HEK293 (cell line): ENCODE results near the gene IDH3A.

Source experiments
- CTCF ChIA-PET: fragments of 350-600 bp; formaldehyde crosslinking; extraction: SDS; loops from one replicate; lab custom pipeline; 2021; ENCODE audit warnings: antibody characterized with exemption; lab: Yijun Ruan, JAX
- POLR2A ChIA-PET: fragments of 300-600 bp; formaldehyde crosslinking; extraction: SDS; loops from one replicate; lab custom pipeline; 2020; ENCODE audit warnings: antibody characterized with exemption, inconsistent platforms; lab: Yijun Ruan, JAX
- H3K27ac ChIP-seq: fragments of 200-500 bp; sonication (Bioruptor generic); 2 replicates; pipeline ENCODE4 v1.5.1; 2014; ENCODE audit warnings: low read depth, low read length, control low read depth, inconsistent platforms; ENCODE audit errors: extremely low read depth
- H3K36me3 ChIP-seq, 2 experiments: fragments of 200-500 bp in 1 of 2; sonication (Bioruptor generic) in 1 of 2; 1 replicate in 1 of 2; 2 replicates in 1 of 2; pipeline ENCODE4 v1.5.1; 2014 to 2017; ENCODE audit warnings: inconsistent platforms in 2 of 2, low read length in 2 of 2; ENCODE audit not compliant: control insufficient read depth in 2 of 2, insufficient read depth in 1 of 2
- H3K4me1 ChIP-seq: fragments of 200-500 bp; sonication (Bioruptor generic); 2 replicates; pipeline ENCODE4 v1.5.1; 2014; ENCODE audit warnings: mild to moderate bottlenecking, low read length, inconsistent platforms; ENCODE audit not compliant: control insufficient read depth, insufficient read depth
- H3K4me3 ChIP-seq: 2 replicates; pipeline ENCODE4 v1.5.1; 2011; ENCODE audit warnings: low read depth, mild to moderate bottlenecking, control low read depth, low read length, moderate library complexity
- H3K9me3 ChIP-seq: fragments of 200-500 bp; sonication (Bioruptor generic); 2 replicates; pipeline ENCODE4 v1.5.1; 2014; ENCODE audit warnings: low read depth, low read length, inconsistent platforms; ENCODE audit not compliant: control insufficient read depth, insufficient read depth
- FEZF1 ChIP-seq: fragments of 450-650 bp; formaldehyde crosslinking; IDR thresholded peaks from 2 replicates; pipeline ENCODE4 v1.5.1; 2016; ENCODE audit warnings: missing biosample characterization, missing genetic modification characterization
- GFI1B ChIP-seq: fragments of 450-650 bp; formaldehyde crosslinking; IDR thresholded peaks from 2 replicates; pipeline ENCODE4 v1.5.1; 2016; ENCODE audit warnings: missing biosample characterization, missing genetic modification characterization
- GLIS1 ChIP-seq: fragments of 450-650 bp; formaldehyde crosslinking; IDR thresholded peaks from 2 replicates; pipeline ENCODE4 v1.5.1; 2016; ENCODE audit warnings: missing biosample characterization, missing genetic modification characterization
- GLIS2 ChIP-seq: fragments of 450-650 bp; formaldehyde crosslinking; IDR thresholded peaks from 2 replicates; pipeline ENCODE4 v1.5.1; 2016; ENCODE audit warnings: missing biosample characterization, missing genetic modification characterization
- MZF1 ChIP-seq: fragments of 450-650 bp; formaldehyde crosslinking; IDR thresholded peaks from 2 replicates; pipeline ENCODE4 v1.5.1; 2017; ENCODE audit warnings: missing biosample characterization, missing genetic modification characterization, borderline replicate concordance
- SALL2 ChIP-seq: fragments of 450-650 bp; formaldehyde crosslinking; IDR thresholded peaks from 2 replicates; pipeline ENCODE4 v1.5.0; 2017; ENCODE audit warnings: missing biosample characterization, mild to moderate bottlenecking, missing genetic modification characterization, borderline replicate concordance
- ZFHX2 ChIP-seq: fragments of 450-650 bp; formaldehyde crosslinking; conservative IDR thresholded peaks from 2 replicates; pipeline ENCODE4 v1.5.1; 2016; ENCODE audit warnings: missing biosample characterization, missing genetic modification characterization
- ZFP41 ChIP-seq: fragments of 450-650 bp; formaldehyde crosslinking; IDR thresholded peaks from 2 replicates; pipeline ENCODE4 v1.5.1; 2016; ENCODE audit warnings: missing biosample characterization, missing genetic modification characterization, borderline replicate concordance
- ZNF132 ChIP-seq: fragments of 450-650 bp; formaldehyde crosslinking; IDR thresholded peaks from 2 replicates; pipeline ENCODE4 v1.5.1; 2017; ENCODE audit warnings: missing biosample characterization, missing genetic modification characterization, borderline replicate concordance
- ZNF169 ChIP-seq: fragments of 450-650 bp; formaldehyde crosslinking; IDR thresholded peaks from 2 replicates; pipeline ENCODE4 v1.5.1; 2016; ENCODE audit warnings: missing biosample characterization, missing genetic modification characterization
- ZNF239 ChIP-seq: fragments of 450-650 bp; formaldehyde crosslinking; IDR thresholded peaks from 2 replicates; pipeline ENCODE4 v1.5.1; 2016; ENCODE audit warnings: missing biosample characterization, missing genetic modification characterization
- ZNF37A ChIP-seq: fragments of 450-650 bp; IDR thresholded peaks from 2 replicates; pipeline ENCODE4 v1.5.1; 2018; ENCODE audit warnings: missing biosample characterization, missing genetic modification characterization
- ZNF394 ChIP-seq: fragments of 450-650 bp; formaldehyde crosslinking; IDR thresholded peaks from 2 replicates; pipeline ENCODE4 v1.5.1; 2016; ENCODE audit warnings: missing biosample characterization, missing genetic modification characterization, mild to moderate bottlenecking, moderate library complexity, borderline replicate concordance
- ZNF416 ChIP-seq: fragments of 450-650 bp; formaldehyde crosslinking; IDR thresholded peaks from 2 replicates; pipeline ENCODE4 v1.5.1; 2016; ENCODE audit warnings: missing biosample characterization, missing genetic modification characterization
- ZNF514 ChIP-seq: fragments of 450-650 bp; formaldehyde crosslinking; IDR thresholded peaks from 2 replicates; pipeline ENCODE4 v1.5.1; 2016; ENCODE audit warnings: missing biosample characterization, missing genetic modification characterization
- ZNF521 ChIP-seq: fragments of 450-650 bp; formaldehyde crosslinking; IDR thresholded peaks from 2 replicates; pipeline ENCODE4 v1.5.1; 2017; ENCODE audit warnings: missing biosample characterization, mild to moderate bottlenecking, missing genetic modification characterization
- ZNF561 ChIP-seq: fragments of 450-650 bp; IDR thresholded peaks from 2 replicates; pipeline ENCODE4 v1.5.1; 2018; ENCODE audit warnings: missing biosample characterization, missing genetic modification characterization, borderline replicate concordance
- ZNF585B ChIP-seq: fragments of 450-650 bp; formaldehyde crosslinking; IDR thresholded peaks from 2 replicates; pipeline ENCODE4 v1.5.1; 2016; ENCODE audit warnings: missing biosample characterization, missing genetic modification characterization
- ZNF629 ChIP-seq: fragments of 450-650 bp; formaldehyde crosslinking; IDR thresholded peaks from 2 replicates; pipeline ENCODE4 v1.5.1; 2017; ENCODE audit warnings: missing biosample characterization, missing genetic modification characterization
- ZNF658 ChIP-seq: fragments of 450-650 bp; formaldehyde crosslinking; IDR thresholded peaks from 2 replicates; pipeline ENCODE4; 2016; ENCODE audit warnings: missing biosample characterization, missing genetic modification characterization
- ZNF791 ChIP-seq: fragments of 450-650 bp; formaldehyde crosslinking; IDR thresholded peaks from 2 replicates; pipeline ENCODE4 v1.5.1; 2016; ENCODE audit warnings: missing biosample characterization, missing genetic modification characterization
- ZSCAN16 ChIP-seq: fragments of 450-650 bp; formaldehyde crosslinking; IDR thresholded peaks from 2 replicates; pipeline ENCODE4 v1.5.1; 2016; ENCODE audit warnings: missing biosample characterization, missing genetic modification characterization
- TF ChIP-seq, protein P1 (sequence below): fragments of 450-650 bp; formaldehyde crosslinking; IDR thresholded peaks from 2 replicates; pipeline ENCODE4 v1.5.1; 2016; ENCODE audit warnings: missing biosample characterization, missing genetic modification characterization
- TF ChIP-seq, protein P2 (sequence below): fragments of 450-650 bp; formaldehyde crosslinking; IDR thresholded peaks from 2 replicates; pipeline ENCODE4 v1.5.1; 2016; ENCODE audit warnings: missing biosample characterization, missing genetic modification characterization
- TF ChIP-seq, protein P3 (sequence below): fragments of 450-650 bp; formaldehyde crosslinking; IDR thresholded peaks from 2 replicates; pipeline ENCODE4 v1.5.1; 2017; ENCODE audit warnings: missing biosample characterization, missing genetic modification characterization
- TF ChIP-seq, protein P4 (sequence below): fragments of 450-650 bp; formaldehyde crosslinking; IDR thresholded peaks from 2 replicates; pipeline ENCODE4 v1.5.1; 2016; ENCODE audit warnings: missing biosample characterization, missing genetic modification characterization
- TF ChIP-seq, protein P5 (sequence below): fragments of 450-650 bp; formaldehyde crosslinking; IDR thresholded peaks from 2 replicates; pipeline ENCODE4 v1.5.0; 2017; ENCODE audit warnings: missing biosample characterization, missing genetic modification characterization, borderline replicate concordance

IDH3A gene

DNA sequence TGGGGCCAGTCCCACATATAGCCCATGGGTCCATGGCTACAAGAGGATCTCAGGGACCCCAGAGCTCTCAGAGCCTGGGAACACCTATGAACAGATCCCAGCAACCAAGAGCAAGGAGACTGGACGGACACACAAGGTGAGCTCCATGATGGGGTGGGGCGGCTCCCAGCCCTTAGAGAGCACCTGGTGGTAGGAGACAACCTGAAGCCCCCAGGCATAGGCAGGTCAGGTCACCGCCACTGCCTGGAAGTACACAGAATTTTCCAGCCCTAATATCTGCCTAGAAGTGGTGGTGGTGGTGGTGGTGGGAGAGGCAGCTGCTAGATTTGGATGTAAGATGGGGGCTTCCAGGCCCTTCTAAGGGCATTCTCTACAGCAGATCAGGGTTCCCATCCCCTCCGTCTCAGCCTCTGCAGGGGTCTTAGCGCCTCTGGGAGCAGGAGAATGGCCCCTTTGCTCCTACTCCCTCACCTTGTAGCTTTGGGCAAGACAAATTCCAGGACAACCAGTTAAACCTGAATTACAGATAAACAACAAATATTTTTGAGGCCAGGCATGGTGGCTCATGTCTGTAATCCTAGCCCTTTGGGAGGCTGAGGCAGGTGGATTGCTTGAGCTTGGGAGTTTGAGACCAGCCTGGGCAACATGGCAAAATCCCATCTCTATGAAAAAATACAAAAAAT lies 47.6 kb upstream of the IDH3A start:
- Histone ChIP-seq H3K9me3 (no peaks in the 10 kb centered on the region), H3K4me1 (no peaks in the 10 kb centered on the region), H3K27ac (no peak overlapping the region), H3K36me3 (peaks cover 0 to 4% of the 10 kb centered on the region in 2 experiments; a peak in 1 of 3 replicates), H3K4me3 (no peak overlapping the region)
- TF ChIP-seq, protein P1, sequence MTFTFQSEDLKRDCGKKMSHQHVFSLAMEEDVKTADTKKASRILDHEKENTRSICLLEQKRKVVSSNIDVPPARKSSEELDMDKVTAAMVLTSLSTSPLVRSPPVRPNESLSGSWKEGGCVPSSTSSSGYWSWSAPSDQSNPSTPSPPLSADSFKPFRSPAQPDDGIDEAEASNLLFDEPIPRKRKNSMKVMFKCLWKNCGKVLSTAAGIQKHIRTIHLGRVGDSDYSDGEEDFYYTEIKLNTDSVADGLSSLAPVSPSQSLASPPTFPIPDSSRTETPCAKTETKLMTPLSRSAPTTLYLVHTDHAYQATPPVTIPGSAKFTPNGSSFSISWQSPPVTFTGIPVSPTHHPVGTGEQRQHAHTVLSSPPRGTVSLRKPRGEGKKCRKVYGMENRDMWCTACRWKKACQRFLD (tag by site-specific recombination) = no peak
- TF ChIP-seq ZNF585B (tag by site-specific recombination) = no peak
- TF ChIP-seq, protein P2, sequence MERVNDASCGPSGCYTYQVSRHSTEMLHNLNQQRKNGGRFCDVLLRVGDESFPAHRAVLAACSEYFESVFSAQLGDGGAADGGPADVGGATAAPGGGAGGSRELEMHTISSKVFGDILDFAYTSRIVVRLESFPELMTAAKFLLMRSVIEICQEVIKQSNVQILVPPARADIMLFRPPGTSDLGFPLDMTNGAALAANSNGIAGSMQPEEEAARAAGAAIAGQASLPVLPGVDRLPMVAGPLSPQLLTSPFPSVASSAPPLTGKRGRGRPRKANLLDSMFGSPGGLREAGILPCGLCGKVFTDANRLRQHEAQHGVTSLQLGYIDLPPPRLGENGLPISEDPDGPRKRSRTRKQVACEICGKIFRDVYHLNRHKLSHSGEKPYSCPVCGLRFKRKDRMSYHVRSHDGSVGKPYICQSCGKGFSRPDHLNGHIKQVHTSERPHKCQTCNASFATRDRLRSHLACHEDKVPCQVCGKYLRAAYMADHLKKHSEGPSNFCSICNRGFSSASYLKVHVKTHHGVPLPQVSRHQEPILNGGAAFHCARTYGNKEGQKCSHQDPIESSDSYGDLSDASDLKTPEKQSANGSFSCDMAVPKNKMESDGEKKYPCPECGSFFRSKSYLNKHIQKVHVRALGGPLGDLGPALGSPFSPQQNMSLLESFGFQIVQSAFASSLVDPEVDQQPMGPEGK (tag by site-specific recombination) = no peak
- no peak for TF ChIP-seq ZNF416 (tag by site-specific recombination)
- TF ChIP-seq ZNF37A (tag by site-specific recombination) = no peak
- no peak for TF ChIP-seq ZNF521 (tag by site-specific recombination)
- TF ChIP-seq SALL2 (tag by site-specific recombination) = no peak
- TF ChIP-seq, protein P3, sequence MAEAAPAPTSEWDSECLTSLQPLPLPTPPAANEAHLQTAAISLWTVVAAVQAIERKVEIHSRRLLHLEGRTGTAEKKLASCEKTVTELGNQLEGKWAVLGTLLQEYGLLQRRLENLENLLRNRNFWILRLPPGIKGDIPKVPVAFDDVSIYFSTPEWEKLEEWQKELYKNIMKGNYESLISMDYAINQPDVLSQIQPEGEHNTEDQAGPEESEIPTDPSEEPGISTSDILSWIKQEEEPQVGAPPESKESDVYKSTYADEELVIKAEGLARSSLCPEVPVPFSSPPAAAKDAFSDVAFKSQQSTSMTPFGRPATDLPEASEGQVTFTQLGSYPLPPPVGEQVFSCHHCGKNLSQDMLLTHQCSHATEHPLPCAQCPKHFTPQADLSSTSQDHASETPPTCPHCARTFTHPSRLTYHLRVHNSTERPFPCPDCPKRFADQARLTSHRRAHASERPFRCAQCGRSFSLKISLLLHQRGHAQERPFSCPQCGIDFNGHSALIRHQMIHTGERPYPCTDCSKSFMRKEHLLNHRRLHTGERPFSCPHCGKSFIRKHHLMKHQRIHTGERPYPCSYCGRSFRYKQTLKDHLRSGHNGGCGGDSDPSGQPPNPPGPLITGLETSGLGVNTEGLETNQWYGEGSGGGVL (tag by site-specific recombination) = no peak
- TF ChIP-seq, protein P4, sequence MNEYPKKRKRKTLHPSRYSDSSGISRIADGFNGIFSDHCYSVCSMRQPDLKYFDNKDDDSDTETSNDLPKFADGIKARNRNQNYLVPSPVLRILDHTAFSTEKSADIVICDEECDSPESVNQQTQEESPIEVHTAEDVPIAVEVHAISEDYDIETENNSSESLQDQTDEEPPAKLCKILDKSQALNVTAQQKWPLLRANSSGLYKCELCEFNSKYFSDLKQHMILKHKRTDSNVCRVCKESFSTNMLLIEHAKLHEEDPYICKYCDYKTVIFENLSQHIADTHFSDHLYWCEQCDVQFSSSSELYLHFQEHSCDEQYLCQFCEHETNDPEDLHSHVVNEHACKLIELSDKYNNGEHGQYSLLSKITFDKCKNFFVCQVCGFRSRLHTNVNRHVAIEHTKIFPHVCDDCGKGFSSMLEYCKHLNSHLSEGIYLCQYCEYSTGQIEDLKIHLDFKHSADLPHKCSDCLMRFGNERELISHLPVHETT (tag by site-specific recombination) = no peak
- no peak for TF ChIP-seq ZNF132
- TF ChIP-seq ZNF561 (tag by site-specific recombination) = no peak
- TF ChIP-seq ZFP41 (tag by site-specific recombination) = no peak
- no peak for TF ChIP-seq GLIS2 (tag by site-specific recombination)
- TF ChIP-seq ZNF169 (tag by site-specific recombination) = no peak
- CTCF ChIA-PET = interaction anchor here (0.6 to 3.5 kb wide), 6 partner anchors 10 to 139 kb away, joined by 3 to 19 read pairs (median 4); no protein-coding TSS in a partner anchor
- POLR2A ChIA-PET = no interaction called here

DNA sequence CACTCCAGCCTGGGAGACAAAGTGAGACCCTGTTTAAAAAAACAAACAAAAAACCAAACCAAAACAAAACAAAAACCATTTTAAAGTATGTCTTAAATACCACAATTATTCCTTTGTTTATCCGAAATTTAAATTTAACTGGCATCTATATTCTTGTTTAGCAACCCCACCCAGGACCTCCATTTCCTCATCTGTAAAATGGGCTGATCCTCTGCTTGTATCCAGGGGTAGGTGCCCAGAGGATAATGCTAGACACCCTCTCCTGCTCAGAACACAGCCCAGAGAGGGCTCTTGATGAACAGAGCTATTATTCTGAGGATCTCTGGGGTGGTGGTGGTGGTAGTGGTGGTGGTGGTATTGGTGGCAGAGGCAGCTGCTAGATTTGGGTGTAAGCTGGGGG lies 47.0 kb upstream of the IDH3A start:
- H3K36me3 ChIP-seq = peaks cover 0 to 4% of the 10 kb centered on the region in 2 experiments; a peak in 1 of 3 replicates
- H3K4me1 ChIP-seq = no peaks in the 10 kb centered on the region
- no peaks in the 10 kb centered on the region for H3K9me3 ChIP-seq
- POLR2A ChIA-PET = no interaction called here
- CTCF ChIA-PET = interaction anchor here (0.9 to 3.5 kb wide), 2 partner anchors 10 to 135 kb away, joined by 3 to 19 read pairs; no protein-coding TSS in a partner anchor
- H3K27ac ChIP-seq = no peak overlapping the region
- no peak overlapping the region for H3K4me3 ChIP-seq
- TF ChIP-seq ZNF629 (tag by site-specific recombination) = no peak
- no peak for TF ChIP-seq ZNF658
- TF ChIP-seq MZF1 (tag by site-specific recombination) = no peak
- TF ChIP-seq ZFHX2 (tag by site-specific recombination) = no peak
- no peak for TF ChIP-seq ZNF394 (tag by site-specific recombination)
- TF ChIP-seq ZSCAN16 (tag by site-specific recombination) = no peak
- TF ChIP-seq, protein P5, sequence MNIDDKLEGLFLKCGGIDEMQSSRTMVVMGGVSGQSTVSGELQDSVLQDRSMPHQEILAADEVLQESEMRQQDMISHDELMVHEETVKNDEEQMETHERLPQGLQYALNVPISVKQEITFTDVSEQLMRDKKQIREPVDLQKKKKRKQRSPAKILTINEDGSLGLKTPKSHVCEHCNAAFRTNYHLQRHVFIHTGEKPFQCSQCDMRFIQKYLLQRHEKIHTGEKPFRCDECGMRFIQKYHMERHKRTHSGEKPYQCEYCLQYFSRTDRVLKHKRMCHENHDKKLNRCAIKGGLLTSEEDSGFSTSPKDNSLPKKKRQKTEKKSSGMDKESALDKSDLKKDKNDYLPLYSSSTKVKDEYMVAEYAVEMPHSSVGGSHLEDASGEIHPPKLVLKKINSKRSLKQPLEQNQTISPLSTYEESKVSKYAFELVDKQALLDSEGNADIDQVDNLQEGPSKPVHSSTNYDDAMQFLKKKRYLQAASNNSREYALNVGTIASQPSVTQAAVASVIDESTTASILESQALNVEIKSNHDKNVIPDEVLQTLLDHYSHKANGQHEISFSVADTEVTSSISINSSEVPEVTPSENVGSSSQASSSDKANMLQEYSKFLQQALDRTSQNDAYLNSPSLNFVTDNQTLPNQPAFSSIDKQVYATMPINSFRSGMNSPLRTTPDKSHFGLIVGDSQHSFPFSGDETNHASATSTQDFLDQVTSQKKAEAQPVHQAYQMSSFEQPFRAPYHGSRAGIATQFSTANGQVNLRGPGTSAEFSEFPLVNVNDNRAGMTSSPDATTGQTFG (tag by site-specific recombination) = no peak
- TF ChIP-seq ZNF514 (tag by site-specific recombination) = no peak
- TF ChIP-seq FEZF1 (tag by site-specific recombination) = no peak
- TF ChIP-seq ZNF791 = no peak
- no peak for TF ChIP-seq ZNF239
- TF ChIP-seq GFI1B (tag by site-specific recombination) = no peak
- no peak; the same call in 1 of the 2 replicates for TF ChIP-seq GLIS1 (tag by site-specific recombination)
